ENCODE data around the gene VBP1. TPM values are rescaled to one million over a fixed set of nuclear protein-coding genes. Genes with fewer than 3 reads are reported as not detected.

Gene VBP1
- total RNA-seq, 1 experiment from 2014 or later = 86.2 TPM

GRCh38 chrX:155247497-155247896 is 31.2 kb downstream of the VBP1 start:
- no peak overlapping the region for H3K4me2 ChIP-seq (ENCODE audit: low read length)
- no peak overlapping the region for H3K9ac ChIP-seq (ENCODE audit: low read length)
- H3K4me1 ChIP-seq (ENCODE audit: insufficient read depth, low read length) = no peaks in the 10 kb centered on the region
- H3K4me3 ChIP-seq (ENCODE audit: low read length) = no peak overlapping the region
- H3K9me3 ChIP-seq (ENCODE audit: low read length) = no peaks in the 10 kb centered on the region
- ATAC-seq (no peak), DNase-seq (no peak)
- ChIA-PET POLR2A (ENCODE audit: unreplicated experiment) (no interaction called here), CTCF (no interaction called here)
- TF ChIP-seq EZH2 (IDR thresholded peaks at IDR 0.05; ENCODE audit: low read length, unreplicated experiment) = no peak
- TF ChIP-seq EZH2phosphoT487 (IDR thresholded peaks at IDR 0.05; ENCODE audit: borderline replicate concordance, low read length) = no peak
- TF ChIP-seq, protein P1, sequence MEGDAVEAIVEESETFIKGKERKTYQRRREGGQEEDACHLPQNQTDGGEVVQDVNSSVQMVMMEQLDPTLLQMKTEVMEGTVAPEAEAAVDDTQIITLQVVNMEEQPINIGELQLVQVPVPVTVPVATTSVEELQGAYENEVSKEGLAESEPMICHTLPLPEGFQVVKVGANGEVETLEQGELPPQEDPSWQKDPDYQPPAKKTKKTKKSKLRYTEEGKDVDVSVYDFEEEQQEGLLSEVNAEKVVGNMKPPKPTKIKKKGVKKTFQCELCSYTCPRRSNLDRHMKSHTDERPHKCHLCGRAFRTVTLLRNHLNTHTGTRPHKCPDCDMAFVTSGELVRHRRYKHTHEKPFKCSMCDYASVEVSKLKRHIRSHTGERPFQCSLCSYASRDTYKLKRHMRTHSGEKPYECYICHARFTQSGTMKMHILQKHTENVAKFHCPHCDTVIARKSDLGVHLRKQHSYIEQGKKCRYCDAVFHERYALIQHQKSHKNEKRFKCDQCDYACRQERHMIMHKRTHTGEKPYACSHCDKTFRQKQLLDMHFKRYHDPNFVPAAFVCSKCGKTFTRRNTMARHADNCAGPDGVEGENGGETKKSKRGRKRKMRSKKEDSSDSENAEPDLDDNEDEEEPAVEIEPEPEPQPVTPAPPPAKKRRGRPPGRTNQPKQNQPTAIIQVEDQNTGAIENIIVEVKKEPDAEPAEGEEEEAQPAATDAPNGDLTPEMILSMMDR (conservative IDR thresholded peaks at IDR 0.05; ENCODE audit: low read depth, low read length) = no peak
- H2AFZ ChIP-seq (ENCODE audit: low read length) = no peak overlapping the region
- no TSS peak for BruUV-seq (replicated peaks)
- no peaks in the 10 kb centered on the region for H4K20me1 ChIP-seq (ENCODE audit: low read length)
- H3K79me2 ChIP-seq (ENCODE audit: low read length) = no peaks in the 10 kb centered on the region
- H3K27me3 ChIP-seq (ENCODE audit: low read length) = no peaks in the 10 kb centered on the region
- no peaks in the 10 kb centered on the region for H3K9me2 ChIP-seq (replicated peaks; ENCODE audit: low read length)
- intact Hi-C loops (cut with micrococcal nuclease) = no loop called here
- no peak overlapping the region for H3K27ac ChIP-seq (ENCODE audit: low read length)
- no peaks in the 10 kb centered on the region for H3K36me3 ChIP-seq (ENCODE audit: low read depth, low read length)
- H3F3A ChIP-seq (ENCODE audit: low read length, unreplicated experiment) = no peaks in the 10 kb centered on the region

DNA sequence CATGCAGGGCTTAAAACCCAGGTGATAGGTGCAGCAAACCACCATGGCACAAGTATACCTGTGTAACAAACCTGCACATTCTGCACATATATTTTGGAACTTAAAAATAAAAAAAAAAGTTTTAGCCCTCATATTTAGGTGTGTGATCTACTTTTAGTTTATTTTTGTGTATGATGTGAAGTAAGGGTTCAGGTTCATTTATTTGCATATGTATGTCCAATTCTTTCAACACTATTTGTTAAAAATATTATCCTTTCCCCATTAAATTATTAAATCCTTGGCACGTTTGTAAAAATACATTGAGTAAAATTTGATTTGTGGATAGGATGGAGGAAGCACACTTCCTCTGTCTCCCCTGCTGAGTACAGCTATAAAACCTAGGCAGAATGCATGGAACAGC is 35.1 kb downstream of the VBP1 start:
- H3K27ac ChIP-seq (ENCODE audit: low read length) = no peak overlapping the region
- TF ChIP-seq, protein P1 (conservative IDR thresholded peaks at IDR 0.05; ENCODE audit: low read depth, low read length) = no peak
- TF ChIP-seq EZH2phosphoT487 (IDR thresholded peaks at IDR 0.05; ENCODE audit: borderline replicate concordance, low read length) (no peak), EZH2 (IDR thresholded peaks at IDR 0.05; ENCODE audit: low read length, unreplicated experiment) (no peak)
- H3K4me3 ChIP-seq (ENCODE audit: low read length) = no peak overlapping the region
- no peak overlapping the region for H3K4me2 ChIP-seq (ENCODE audit: low read length)
- DNase-seq = no peak
- BruUV-seq (replicated peaks) = no TSS peak
- no peaks in the 10 kb centered on the region for H3K9me3 ChIP-seq (ENCODE audit: low read length)
- no peaks in the 10 kb centered on the region for H3K4me1 ChIP-seq (ENCODE audit: insufficient read depth, low read length)
- H3F3A ChIP-seq (ENCODE audit: low read length, unreplicated experiment) = no peaks in the 10 kb centered on the region
- no peak for ATAC-seq
- ChIA-PET POLR2A (ENCODE audit: unreplicated experiment) (no interaction called here), CTCF (no interaction called here)
- H2AFZ ChIP-seq (ENCODE audit: low read length) = no peak overlapping the region
- H4K20me1 ChIP-seq (ENCODE audit: low read length) = no peaks in the 10 kb centered on the region
- intact Hi-C loops (cut with micrococcal nuclease) = no loop called here
- no peaks in the 10 kb centered on the region for H3K36me3 ChIP-seq (ENCODE audit: low read depth, low read length)
- no peaks in the 10 kb centered on the region for H3K9me2 ChIP-seq (replicated peaks; ENCODE audit: low read length)
- H3K9ac ChIP-seq (ENCODE audit: low read length) = no peak overlapping the region
- no peaks in the 10 kb centered on the region for H3K79me2 ChIP-seq (ENCODE audit: low read length)
- H3K27me3 ChIP-seq (ENCODE audit: low read length) = peaks cover 18% of the 10 kb centered on the region

GRCh38 chrX:155259752-155260151 is 43.5 kb downstream of the VBP1 start:
- no peak overlapping the region for H3K27ac ChIP-seq (ENCODE audit: low read length)
- intact Hi-C loops (cut with micrococcal nuclease) = no loop called here
- H3K9ac ChIP-seq (ENCODE audit: low read length) = no peak overlapping the region
- no peaks in the 10 kb centered on the region for H3K36me3 ChIP-seq (ENCODE audit: low read depth, low read length)
- H2AFZ ChIP-seq (ENCODE audit: low read length) = no peak overlapping the region
- POLR2A ChIA-PET (ENCODE audit: unreplicated experiment) = no interaction called here
- CTCF ChIA-PET = no interaction called here
- peaks cover 37% of the 10 kb centered on the region for H3K27me3 ChIP-seq (ENCODE audit: low read length)
- BruUV-seq (replicated peaks) = no TSS peak
- H3F3A ChIP-seq (ENCODE audit: low read length, unreplicated experiment) = no peaks in the 10 kb centered on the region
- H3K9me2 ChIP-seq (replicated peaks; ENCODE audit: low read length) = no peaks in the 10 kb centered on the region
- no peak overlapping the region for H3K4me3 ChIP-seq (ENCODE audit: low read length)
- H4K20me1 ChIP-seq (ENCODE audit: low read length) = no peaks in the 10 kb centered on the region
- no peaks in the 10 kb centered on the region for H3K79me2 ChIP-seq (ENCODE audit: low read length)
- H3K4me1 ChIP-seq (ENCODE audit: insufficient read depth, low read length) = no peaks in the 10 kb centered on the region
- no peak overlapping the region for H3K4me2 ChIP-seq (ENCODE audit: low read length)
- DNase-seq (no peak), ATAC-seq (no peak)
- no peaks in the 10 kb centered on the region for H3K9me3 ChIP-seq (ENCODE audit: low read length)
- TF ChIP-seq, protein P1 (conservative IDR thresholded peaks at IDR 0.05; ENCODE audit: low read depth, low read length) = no peak
- no peak for TF ChIP-seq EZH2phosphoT487 (IDR thresholded peaks at IDR 0.05; ENCODE audit: borderline replicate concordance, low read length)
- no peak for TF ChIP-seq EZH2 (IDR thresholded peaks at IDR 0.05; ENCODE audit: low read length, unreplicated experiment)

Data from PC-3 (cell line).